K562 (cell line): ENCODE results near the gene SIT1. TPM values are rescaled to one million over a fixed set of nuclear protein-coding genes. Genes with fewer than 3 reads are reported as not detected.

Source experiments
- ATAC-seq: fragments of 200-7000 bp; cut with Tn5 transposase; 3 replicates; pipeline ENCODE4 v1.9.1; 2020; ENCODE audit warnings: moderate library complexity
- BruUV-seq: library from RNA; stranded (reverse); fragments of 400-500 nt; replicated peaks from 2 replicates; lab custom pipeline; 2021; lab: Mats Ljungman, UMichigan
- CTCF ChIA-PET: fragments of 300-600 bp; formaldehyde crosslinking; extraction: SDS; loops from one replicate; lab custom pipeline; 2021; ENCODE audit warnings: low intra/inter-chr PET ratio; lab: Yijun Ruan, JAX
- POLR2A ChIA-PET: fragments of 300-600, 350-650 bp; sonication (Branson Sonifier 250); formaldehyde crosslinking; extraction: SDS; loops from one replicate; lab custom pipeline; 2021; ENCODE audit warnings: antibody characterized with exemption, inconsistent platforms; lab: Yijun Ruan, JAX
- DNase-seq, 4 experiments: peaks; one replicate each; pipeline versions ENCODE4 v3.0.0 to v3.0.0-alpha.2; 2011 to 2018; ENCODE audit warnings: low spot score in 3 of 4, mixed read lengths in 3 of 4; ENCODE audit errors: extremely low read depth in 1 of 4
- FAIRE-seq: peaks from 2 replicates; lab custom pipeline; 2011; peaks lifted over from hg19 to GRCh38; lab: Jason Lieb, UNC
- H2AFZ ChIP-seq: 2 replicates; pipeline ENCODE4 v1.6.0; 2011; ENCODE audit warnings: low read depth, low read length, control low read depth, inconsistent platforms
- H3K27ac ChIP-seq: fragments of 200-600 bp; 3 replicates; pipeline ENCODE4 v1.8.0; 2011; ENCODE audit warnings: low read depth, mild to moderate bottlenecking, control low read depth, inconsistent platforms, low read length, moderate library complexity, mixed read lengths; ENCODE audit errors: extremely low read depth
- H3K27me3 ChIP-seq, 2 experiments: fragments of 300-600 bp in 1 of 2; 2 replicates in 1 of 2; 3 replicates in 1 of 2; pipeline versions ENCODE4 v1.6.0 to v1.8.0; 2011; ENCODE audit warnings: inconsistent platforms in 2 of 2, low read length in 2 of 2, mild to moderate bottlenecking in 1 of 2, mixed read lengths in 1 of 2, moderate library complexity in 1 of 2; ENCODE audit not compliant: control insufficient read depth in 2 of 2, insufficient read depth in 2 of 2
- H3K36me3 ChIP-seq: fragments of 300-600 bp; 3 replicates; pipeline ENCODE4 v1.8.0; 2011; ENCODE audit warnings: mild to moderate bottlenecking, low read length, inconsistent platforms; ENCODE audit not compliant: control insufficient read depth, insufficient read depth
- H3K4me1 ChIP-seq, 2 experiments: fragments of 200-600 bp in 1 of 2; replicated peaks in 1 of 2; 2 replicates in 1 of 2; 3 replicates in 1 of 2; pipeline versions ENCODE4 v1.5.1 to v1.8.0; 2011; ENCODE audit warnings: inconsistent platforms in 2 of 2, low read length in 2 of 2, mild to moderate bottlenecking in 1 of 2, mixed read lengths in 1 of 2, moderate library complexity in 1 of 2; ENCODE audit not compliant: control insufficient read depth in 2 of 2, insufficient read depth in 2 of 2
- H3K4me2 ChIP-seq: 2 replicates; pipeline ENCODE4 v1.6.1; 2011; ENCODE audit warnings: low read length, control low read depth, inconsistent platforms, mixed read lengths; ENCODE audit not compliant: insufficient read depth
- H3K4me3 ChIP-seq: fragments of 200-600 bp; sonication (generic), shearing (Covaris generic); 2 replicates; pipeline ENCODE4 v1.5.1; 2016; ENCODE audit warnings: control low read depth, inconsistent platforms
- H3K79me2 ChIP-seq: fragments of 200-600 bp; 3 replicates; pipeline ENCODE4 v1.8.0; 2011; ENCODE audit warnings: low read length, inconsistent platforms; ENCODE audit not compliant: control insufficient read depth, insufficient read depth
- H3K9ac ChIP-seq, 2 experiments: 2 replicates each; pipeline versions ENCODE4 v1.6.0 to v1.6.1; 2011; ENCODE audit warnings: low read depth in 2 of 2, low read length in 2 of 2, control low read depth in 1 of 2, inconsistent platforms in 1 of 2, mild to moderate bottlenecking in 1 of 2, mixed read lengths in 1 of 2; ENCODE audit not compliant: insufficient read depth in 1 of 2
- H3K9me1 ChIP-seq: one replicate; pipeline ENCODE4 v1.6.0; 2011; ENCODE audit warnings: inconsistent platforms, mild to moderate bottlenecking, low read length, moderate library complexity; ENCODE audit not compliant: control insufficient read depth, insufficient read depth
- H3K9me3 ChIP-seq: replicated peaks from 2 replicates; pipeline ENCODE4 v1.5.1; 2011; ENCODE audit warnings: low read depth, low read length, inconsistent platforms; ENCODE audit not compliant: control insufficient read depth, insufficient read depth
- H4K20me1 ChIP-seq: replicated peaks from 2 replicates; pipeline ENCODE4 v1.6.1; 2011; ENCODE audit warnings: low read length, inconsistent platforms, mixed read lengths; ENCODE audit not compliant: control insufficient read depth, insufficient read depth
- NEUROD1 ChIP-seq: fragments of 150-350 bp; IDR thresholded peaks from 2 replicates; pipeline ENCODE4 v1.6.1; 2014; ENCODE audit warnings: borderline replicate concordance, low read length, low read depth; ENCODE audit not compliant: partially characterized antibody
- NFE2L1 ChIP-seq: fragments of 450-650 bp; IDR thresholded peaks from 2 replicates; pipeline ENCODE4 v1.6.1; 2016; ENCODE audit warnings: missing genetic modification characterization, low read depth, mild to moderate bottlenecking, missing compliant biosample characterization, moderate library complexity, borderline replicate concordance
- NR2C1 ChIP-seq, 2 experiments: fragments of 450-650 bp; IDR thresholded peaks; 2 replicates each; pipeline ENCODE4 v1.6.1; 2017; ENCODE audit warnings: mild to moderate bottlenecking in 2 of 2, antibody characterized with exemption in 1 of 2, inconsistent platforms in 1 of 2, missing compliant biosample characterization in 1 of 2, missing genetic modification characterization in 1 of 2
- NR2C2 ChIP-seq, 2 experiments: fragments of 200-800 bp in 1 of 2; sonication (Bioruptor generic) in 1 of 2; sonication (generic) in 1 of 2; formaldehyde crosslinking in 1 of 2; IDR thresholded peaks; 2 replicates each; pipeline versions ENCODE4 v1.6.1 to v1.8.0; 2016 to 2022; ENCODE audit warnings: mild to moderate bottlenecking in 1 of 2, missing compliant biosample characterization in 1 of 2, missing genetic modification characterization in 1 of 2, missing genetic modification reagents in 1 of 2
- RCOR1 ChIP-seq, 2 experiments: IDR thresholded peaks; 2 replicates each; pipeline ENCODE4 v1.6.1; 2012; ENCODE audit warnings: low read depth in 2 of 2, low read length in 2 of 2, borderline replicate concordance in 1 of 2, improper control_type of control experiment in 1 of 2
- RFX7 ChIP-seq: fragments of 250-450 bp; sonication (Bioruptor Pico); IDR thresholded peaks from 2 replicates; pipeline ENCODE4 v1.5.1; 2021; ENCODE audit warnings: mild to moderate bottlenecking
- ZNF121 ChIP-seq: sonication (generic); formaldehyde crosslinking; conservative IDR thresholded peaks from 2 replicates; pipeline ENCODE4 v1.8.0; 2022; ENCODE audit warnings: missing genetic modification reagents
- ZNF41 ChIP-seq: fragments of 250-450 bp; sonication (Bioruptor Pico); conservative IDR thresholded peaks from 2 replicates; pipeline ENCODE4 v1.4.0; 2020; ENCODE audit warnings: mild to moderate bottlenecking
- WGBS: fragments of 100-300 bp; shearing (Covaris generic); methylation state at CpG from one replicate; pipeline ENCODE4 v1.1.6; 2016; ENCODE audit warnings: low coverage, mixed read lengths; ENCODE audit not compliant: insufficient coverage; ENCODE audit errors: missing lambda C conversion rate; 5-methylcytosine and 5-hydroxymethylcytosine counted together
- in situ Hi-C: fragments of 300-500 bp; cut with MboI; formaldehyde crosslinking; loops from 4 replicates; pipeline ENCODE4 v1.15.0; 2018; ENCODE audit warnings: inconsistent platforms, mixed read lengths
- intact Hi-C: fragments of 100-400 bp; cut with micrococcal nuclease; formaldehyde crosslinking; loops from 2 replicates; pipeline ENCODE4 v1.14.2; 2022
- polyA plus RNA-seq, 8 experiments: library from polyadenylated mRNA; depleted of rRNA in 4 of 8; stranded (reverse) in 5 of 8; unstranded in 3 of 8; fragments of >200 nt; fragmentation: Nextera tagmentation in 2 of 8; fragmentation: Illumina TruSeq in 1 of 8; extraction: Ambion mirVana in 2 of 8; extraction: Trizol in 1 of 8; gene quantifications; 2 replicates each; pipeline versions ENCODE4 v1.2.1 to v1.2.3, GENCODE V29; 2011 to 2014; ENCODE audit warnings: inconsistent platforms in 1 of 8, missing spikeins in 1 of 8
- total RNA-seq, 7 experiments: library from RNA; depleted of rRNA in 6 of 7; stranded (reverse); fragments of >200 nt in 6 of 7; fragmentation: Illumina TruSeq in 2 of 7; extraction: Trizol in 2 of 7; gene quantifications; 2 replicates each; pipeline versions ENCODE4 v1.2.1 to v1.2.3, GENCODE V29; 2011 to 2021; ENCODE audit warnings: low replicate concordance in 1 of 7

SIT1 gene
- total and polyA plus RNA-seq, 9 of the 15 experiments (the other 6 are each of a cell fraction or from before 2014, with no cell fraction given), result not detected

DNA sequence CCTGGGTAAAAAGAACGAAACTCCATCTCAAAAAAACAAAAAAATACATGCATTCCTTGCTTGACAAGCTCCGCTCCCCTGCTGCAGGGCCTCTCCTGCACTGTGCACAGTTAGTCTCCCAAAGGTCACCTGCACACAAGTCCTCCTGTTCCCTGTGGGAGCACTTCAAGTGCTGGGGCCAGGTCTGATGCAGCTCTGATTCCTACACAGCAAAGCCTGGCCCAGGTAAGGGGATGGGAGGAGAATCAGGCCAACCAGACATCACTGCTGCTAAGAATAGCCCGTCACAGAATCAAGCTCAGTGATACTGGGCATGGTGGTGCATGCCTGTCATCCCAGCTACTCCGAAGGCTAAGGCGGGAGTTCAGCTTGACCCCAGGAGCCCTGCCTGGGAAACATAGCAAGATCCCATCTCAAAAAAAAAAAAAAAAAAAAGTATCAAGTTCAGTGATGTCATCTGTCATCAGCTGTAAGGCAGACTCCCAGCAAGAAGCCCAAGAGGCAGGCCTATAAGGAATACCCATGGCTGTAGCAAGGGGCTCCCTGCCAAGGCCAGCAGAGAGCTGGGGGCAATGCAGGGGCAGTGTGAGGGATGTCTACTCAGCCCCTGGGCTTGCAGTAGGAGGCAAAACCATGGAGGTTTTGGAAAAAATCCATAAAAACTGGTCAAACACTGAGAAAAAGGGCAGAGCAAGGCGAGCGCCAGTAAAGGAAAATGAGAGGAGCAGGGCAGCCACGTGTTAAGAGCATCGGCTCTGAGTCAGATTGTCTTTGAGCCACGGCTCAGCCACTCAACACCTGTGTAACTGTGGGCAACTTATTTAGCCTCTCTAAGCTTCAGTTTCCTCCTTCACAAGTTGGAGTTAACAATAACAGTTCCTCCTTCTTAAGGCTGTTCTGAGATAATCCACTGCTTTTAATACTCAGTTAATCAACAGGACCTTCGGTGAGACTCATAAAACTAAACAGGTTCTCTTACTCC, 35.8 kb upstream of the SIT1 start (continued):
- TF ChIP-seq ZNF41 (CRISPR knock-in tag) (no peak), NFE2L1 (tag) (no peak), ZNF121 (no peak)
- TF ChIP-seq, all 486 proteins: peak for 0

DNA sequence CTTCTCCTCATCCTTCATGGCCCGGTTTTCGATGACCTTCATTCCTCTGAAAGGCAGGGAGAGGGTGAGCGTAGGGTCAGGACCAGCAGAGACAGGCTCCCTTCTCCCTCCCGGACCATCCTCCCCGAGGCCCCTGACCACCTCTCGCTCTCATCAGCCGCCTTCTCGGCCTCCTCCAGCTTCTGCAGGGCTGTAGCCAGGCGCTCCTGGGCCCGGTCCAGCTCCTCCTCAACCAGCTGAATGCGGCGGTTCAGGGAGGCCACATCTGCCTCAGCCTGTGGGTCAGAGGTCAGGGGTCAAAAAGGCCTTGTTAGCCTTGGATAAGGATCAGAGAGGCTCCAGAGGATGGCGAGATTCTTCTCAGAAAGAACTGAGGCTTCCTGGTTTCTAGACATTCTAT, 34.8 kb upstream of the SIT1 start:
- no TSS peak for BruUV-seq

More for the DNA sequence above, 34.8 kb upstream of the SIT1 start:
- H3K4me3 ChIP-seq, result no peak overlapping the region
- no peaks in the 10 kb centered on the region for H3K9me1 ChIP-seq
- H3K79me2 ChIP-seq, result no peaks in the 10 kb centered on the region
- WGBS, result 72% methylated on average over 4 of the region's 13 CpGs
- H3K4me2 ChIP-seq, result no peak overlapping the region
- CTCF ChIA-PET, result no interaction called here
- peak in 1 of 2 experiments; percentile 61; a peak in 2 of 4 replicates for TF ChIP-seq RCOR1 (IDR thresholded peaks at IDR 0.05; ENCODE audit: borderline replicate concordance in 1 of 2, low read depth in 2 of 2, low read length in 2 of 2)
- no peak for TF ChIP-seq NEUROD1
- 0 out of 2 replicates have a peak, but pooled peaks have one; percentile 27 for TF ChIP-seq NR2C2 (CRISPR knock-in tag; IDR thresholded peaks at IDR 0.05)
- peak; percentile 17; the same call in 1 of the 2 replicates for TF ChIP-seq NR2C2 (tag; IDR thresholded peaks at IDR 0.05)
- TF ChIP-seq NR2C1 (IDR thresholded peaks at IDR 0.05), result peak; percentile 76
- peak; percentile 80 for TF ChIP-seq NR2C1 (tag; IDR thresholded peaks at IDR 0.05)
- TF ChIP-seq RFX7 (CRISPR knock-in tag), result no peak
- intact Hi-C loops, result no loop called here
- H3K27ac ChIP-seq, result no peak overlapping the region
- no peaks in the 10 kb centered on the region for H3K9me3 ChIP-seq
- POLR2A ChIA-PET, result interaction anchor here (1.1 to 1.3 kb wide), 2 partner anchors 9 to 127 kb away, joined by 4 to 5 read pairs; partner anchors contain the start of gene SPAG8
- H3K9ac ChIP-seq, result peak overlapping the region in 1 of 2 experiments; percentile 20; a peak in 1 of 4 replicates
- FAIRE-seq (no peak), DNase-seq (no peak), ATAC-seq (no peak)
- no peaks in the 10 kb centered on the region for H4K20me1 ChIP-seq
- H3K36me3 ChIP-seq, result peaks cover 7% of the 10 kb centered on the region; the same call in 2 of the 3 replicates
- no peak overlapping the region for H2AFZ ChIP-seq
- no peaks in the 10 kb centered on the region for H3K27me3 ChIP-seq
- peaks cover 13 to 16% of the 10 kb centered on the region in 2 experiments; a peak in 4 of 5 replicates for H3K4me1 ChIP-seq
- in situ Hi-C loops, result no loop called here
